22Rv1 (cell line): ENCODE results near the gene AGBL3.

Experiments
- CTCF ChIP-seq: fragments of 450-650 bp; IDR thresholded peaks from 2 replicates; pipeline ENCODE4 v1.5.1; 2017; ENCODE audit warnings: mild to moderate bottlenecking
- ZFX ChIP-seq: fragments of 450-650 bp; IDR thresholded peaks from 2 replicates; pipeline ENCODE4 v1.6.1; 2017; ENCODE audit warnings: antibody characterized with exemption, borderline replicate concordance

GRCh38 chr7:134988161-134988560 is 1.9 kb downstream of the AGBL3 start:
- TF ChIP-seq CTCF (no peak), ZFX (no peak)
